Measurements from ENCODE around the gene CES5A.
"Not testable (repeated sequence)": the region's sequence is repeated elsewhere in the genome, so short reads cannot be mapped to it uniquely, and the experiment has no call there.

CES5A gene

GRCh38 chr16:55824473-55825000 is 50.6 kb downstream of the CES5A start:
- H3K36me3 ChIP-seq (replicated peaks): no peaks in the 10 kb centered on the region
- in situ Hi-C loops (cut with HindIII; ENCODE audit: low pct_ligation_motif_present, low sequenced_read_pairs): no loop called here
- DNase-seq: no peak

GRCh38 chr16:55822280-55822810 is 52.8 kb downstream of the CES5A start:
- in situ Hi-C loops (cut with HindIII; ENCODE audit: low pct_ligation_motif_present, low sequenced_read_pairs): no loop called here
- no peak overlapping the region for H3K4me3 ChIP-seq (ENCODE audit: low read depth, low read length)
- no peak for TF ChIP-seq CTCF (IDR thresholded peaks at IDR 0.05; ENCODE audit: low read depth, low read length, missing control alignments)
- no peak overlapping the region for H3K27ac ChIP-seq
- no peaks in the 10 kb centered on the region for H3K36me3 ChIP-seq (replicated peaks)
- H3K27me3 ChIP-seq (replicated peaks): no peaks in the 10 kb centered on the region
- DNase-seq: no peak

More at GRCh38 chr16:55824473-55825000, 50.6 kb downstream of the CES5A start:
- Histone ChIP-seq H3K27me3 (replicated peaks) (no peaks in the 10 kb centered on the region), H3K4me3 (ENCODE audit: low read depth, low read length) (no peak overlapping the region), H3K27ac (no peak overlapping the region)
- TF ChIP-seq CTCF (IDR thresholded peaks at IDR 0.05; ENCODE audit: low read depth, low read length, missing control alignments): no peak

GRCh38 chr16:55821210-55821609 is 54.0 kb downstream of the CES5A start:
- Histone ChIP-seq H3K27me3 (replicated peaks) (no peaks in the 10 kb centered on the region), H3K4me3 (ENCODE audit: low read depth, low read length) (no peak overlapping the region), H3K36me3 (replicated peaks) (no peaks in the 10 kb centered on the region), H3K27ac (no peak overlapping the region)
- no peak for TF ChIP-seq CTCF (IDR thresholded peaks at IDR 0.05; ENCODE audit: low read depth, low read length, missing control alignments)
- in situ Hi-C loops (cut with HindIII; ENCODE audit: low pct_ligation_motif_present, low sequenced_read_pairs): no loop called here
- no peak for DNase-seq

- no peaks in the 10 kb centered on the region for H3K36me3 ChIP-seq (replicated peaks)
- no peak overlapping the region for H3K27ac ChIP-seq
- DNase-seq: no peak
- in situ Hi-C loops (cut with HindIII; ENCODE audit: low pct_ligation_motif_present, low sequenced_read_pairs): no loop called here
- TF ChIP-seq CTCF (IDR thresholded peaks at IDR 0.05; ENCODE audit: low read depth, low read length, missing control alignments): no peak
- H3K27me3 ChIP-seq (replicated peaks): no peaks in the 10 kb centered on the region
- no peak overlapping the region for H3K4me3 ChIP-seq (ENCODE audit: low read depth, low read length)
These were observed 54.6 kb downstream of the CES5A start for GRCh38 chr16:55820615-55821014.

- no peak for TF ChIP-seq CTCF (IDR thresholded peaks at IDR 0.05; ENCODE audit: low read depth, low read length, missing control alignments)
- Histone ChIP-seq H3K36me3 (replicated peaks) (no peaks in the 10 kb centered on the region), H3K4me3 (ENCODE audit: low read depth, low read length) (no peak overlapping the region), H3K27me3 (replicated peaks) (no peaks in the 10 kb centered on the region), H3K27ac (no peak overlapping the region)
- no peak for DNase-seq
- in situ Hi-C loops (cut with HindIII; ENCODE audit: low pct_ligation_motif_present, low sequenced_read_pairs): no loop called here
These were observed 57.8 kb downstream of the CES5A start for GRCh38 chr16:55817236-55817912.

GRCh38 chr16:55816222-55816621 is 59.0 kb downstream of the CES5A start:
- not testable (repeated sequence) for H3K27me3 ChIP-seq (replicated peaks)

More at GRCh38 chr16:55816222-55816621, 59.0 kb downstream of the CES5A start:
- H3K36me3 ChIP-seq (replicated peaks); H3K4me3 ChIP-seq (ENCODE audit: low read depth, low read length); DNase-seq; H3K27ac ChIP-seq; in situ Hi-C loops (cut with HindIII; ENCODE audit: low pct_ligation_motif_present, low sequenced_read_pairs): not testable (repeated sequence)
